ENCODE measurements around the gene TTC39C.
"Not testable (repeated sequence)": the region's sequence is repeated elsewhere in the genome, so short reads cannot be mapped to it uniquely, and the experiment has no call there.

The TTC39C gene

DNA sequence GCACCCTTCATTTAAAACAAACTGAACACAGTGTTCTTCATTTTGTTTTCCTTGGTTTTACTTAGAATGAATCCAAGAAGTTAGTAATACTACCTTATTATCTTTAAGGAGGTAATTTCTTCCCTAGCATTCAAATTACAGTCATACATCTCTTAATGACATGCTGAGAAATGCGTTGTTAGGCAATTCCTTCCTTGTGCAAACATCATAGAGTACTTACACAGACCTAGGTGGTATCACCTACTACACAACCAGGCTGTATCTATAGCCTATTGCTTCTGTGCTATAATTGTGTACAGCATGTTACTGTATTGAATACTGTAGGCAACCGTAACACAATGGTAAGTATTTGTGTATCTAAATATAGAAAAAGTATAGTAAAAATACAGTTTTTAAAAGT, 115.9 kb downstream of the TTC39C start:
- DNase-seq (ENCODE audit: low read depth): no peak

DNA sequence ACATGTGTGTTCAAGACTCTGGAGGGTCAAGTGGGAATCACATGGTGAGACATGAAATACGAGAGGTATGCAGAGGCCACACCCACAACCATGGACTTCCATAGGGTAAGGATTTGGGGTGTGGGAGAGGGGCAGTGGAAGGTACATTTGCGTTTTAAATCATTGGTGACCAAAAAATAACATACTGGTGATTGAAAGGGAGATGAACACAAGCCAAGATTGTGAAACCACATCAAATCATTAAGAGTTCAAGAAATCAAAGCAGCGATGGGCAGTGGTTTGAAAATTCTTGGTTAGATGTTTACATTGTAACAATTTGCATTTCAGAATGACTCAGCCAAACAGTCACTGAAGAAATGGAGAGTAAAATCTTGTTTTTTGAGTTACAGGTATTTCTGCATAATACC, 122.4 kb downstream of the TTC39C start:
- peak; percentile 49 for DNase-seq (ENCODE audit: low read depth)

DNA sequence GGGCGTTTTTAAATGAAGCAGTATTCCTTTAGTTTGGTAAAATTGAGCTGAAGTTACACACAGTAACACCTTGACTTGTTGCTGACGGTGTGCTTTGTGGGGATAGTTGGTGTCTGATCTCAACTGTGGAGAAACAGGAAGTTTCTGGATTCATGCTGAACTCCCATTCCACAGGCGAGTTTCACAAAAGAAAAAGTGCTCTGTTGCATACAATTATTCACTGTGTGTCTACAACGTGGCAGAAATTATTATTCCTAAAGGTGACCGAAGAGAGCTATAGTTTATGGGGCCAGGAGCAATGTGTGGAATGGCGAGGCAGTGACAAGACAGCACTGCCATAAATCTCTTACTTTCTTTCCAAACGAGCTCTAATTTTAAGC, 123.8 kb downstream of the TTC39C start:
- peak; percentile 3 for DNase-seq (ENCODE audit: low read depth)

DNA sequence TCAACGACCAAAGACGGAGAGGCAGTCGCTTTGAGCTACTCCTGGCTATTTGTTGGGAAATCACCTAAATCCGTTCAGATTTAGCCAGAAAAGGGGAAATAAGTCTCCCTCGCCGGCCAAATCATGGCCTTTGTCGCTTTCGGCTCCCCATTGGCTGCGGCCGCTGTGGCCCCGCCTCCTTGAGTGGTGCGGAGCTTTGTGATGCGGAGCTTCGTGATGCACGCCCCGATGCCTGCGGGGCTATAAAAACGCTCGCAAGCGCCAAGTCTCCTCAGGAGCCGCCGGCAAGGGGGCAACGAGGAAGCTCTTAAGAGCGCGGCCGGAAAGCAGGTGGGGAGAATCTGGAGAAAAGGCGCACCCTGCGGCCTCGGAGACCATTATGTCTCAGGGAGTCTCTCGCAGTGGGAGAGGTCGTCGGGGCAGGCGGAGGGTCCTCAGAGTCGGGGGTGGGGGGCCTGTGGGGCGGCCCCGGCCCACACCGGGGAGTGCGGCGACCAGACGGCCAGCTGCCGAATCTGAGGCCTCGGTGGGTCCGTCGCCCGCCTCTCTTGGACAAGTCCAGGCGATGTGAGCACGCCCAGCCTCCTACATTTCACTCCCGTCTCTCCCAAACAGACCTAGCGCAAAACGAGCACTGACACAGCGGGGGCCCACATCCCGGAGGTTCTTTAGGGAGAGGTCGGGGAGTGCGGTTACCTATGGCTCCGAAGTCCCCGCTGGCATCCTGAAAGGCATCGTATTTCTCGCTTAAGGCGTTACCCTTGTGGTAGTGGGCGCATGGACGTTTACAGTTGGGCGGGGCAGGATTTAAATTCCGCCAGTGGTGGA, 124.4 kb downstream of the TTC39C start, which contains the start of gene CABYR:
Gene CABYR (plus strand): TSS at position 274 of the 828 bp plus-strand sequence. CDS start 4,053 bp downstream, outside the sequence.
- peak; percentile 92 for DNase-seq (ENCODE audit: low read depth)

DNA sequence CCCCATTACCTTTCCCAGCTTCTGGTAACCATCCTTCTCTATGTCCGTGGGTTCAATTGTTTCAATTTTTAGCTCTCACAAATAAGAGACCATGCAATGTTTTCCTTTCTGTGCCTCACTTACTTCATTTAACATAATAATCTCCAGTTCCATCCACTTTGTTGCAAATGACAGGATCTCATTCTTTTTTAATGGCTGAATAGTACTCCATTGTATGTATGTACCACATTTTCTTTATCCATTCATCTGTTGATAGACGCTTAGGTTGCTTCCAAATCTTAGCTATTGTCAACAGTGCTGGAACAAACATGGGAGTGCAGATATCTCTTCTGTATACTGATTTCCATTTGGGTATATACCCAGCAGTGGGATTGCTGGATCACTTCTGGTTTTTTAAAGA, 126.1 kb downstream of the TTC39C start:
- DNase-seq (ENCODE audit: low read depth): no peak

DNA sequence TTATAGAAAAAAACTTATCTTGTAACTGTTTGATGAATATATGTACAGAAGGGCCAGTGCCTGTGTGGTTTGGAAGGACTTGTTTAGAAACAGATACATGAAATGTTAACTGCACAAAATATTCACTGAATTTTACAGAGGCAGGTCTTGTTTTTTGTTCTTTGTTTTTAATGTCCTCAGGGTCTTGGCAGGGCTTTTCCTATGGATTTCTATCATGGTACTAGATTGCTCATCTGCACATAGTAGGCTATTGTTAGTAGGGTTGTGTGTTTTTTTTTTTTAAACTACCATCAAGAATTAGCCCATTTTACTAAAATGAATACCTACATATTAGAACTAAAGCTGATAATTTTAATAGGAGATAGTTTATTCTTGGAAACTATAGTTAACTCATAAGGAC, 127.8 kb downstream of the TTC39C start:
- no peak for DNase-seq (ENCODE audit: low read depth)

DNA sequence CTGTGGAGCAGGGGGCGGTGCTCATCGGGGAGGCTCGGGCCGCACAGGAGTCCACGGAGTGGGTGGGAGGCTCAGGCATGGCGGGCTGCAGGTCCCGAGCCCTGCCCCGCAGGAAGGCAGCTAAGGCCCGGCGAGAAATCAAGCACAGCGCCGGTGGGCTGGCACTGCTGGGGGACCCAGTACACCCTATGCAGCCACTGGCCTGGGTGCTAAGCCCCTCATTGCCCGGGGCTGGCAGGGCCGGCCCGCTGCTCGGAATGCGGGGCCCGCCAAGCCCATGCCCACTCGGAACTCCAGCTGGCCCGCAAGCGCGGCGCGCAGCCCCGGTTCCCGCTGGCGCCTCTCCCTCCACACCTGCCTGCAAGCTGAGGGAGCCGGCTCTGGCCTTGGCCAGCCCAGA, 135.0 kb downstream of the TTC39C start:
- DNase-seq (ENCODE audit: low read depth): not testable (repeated sequence)

DNA sequence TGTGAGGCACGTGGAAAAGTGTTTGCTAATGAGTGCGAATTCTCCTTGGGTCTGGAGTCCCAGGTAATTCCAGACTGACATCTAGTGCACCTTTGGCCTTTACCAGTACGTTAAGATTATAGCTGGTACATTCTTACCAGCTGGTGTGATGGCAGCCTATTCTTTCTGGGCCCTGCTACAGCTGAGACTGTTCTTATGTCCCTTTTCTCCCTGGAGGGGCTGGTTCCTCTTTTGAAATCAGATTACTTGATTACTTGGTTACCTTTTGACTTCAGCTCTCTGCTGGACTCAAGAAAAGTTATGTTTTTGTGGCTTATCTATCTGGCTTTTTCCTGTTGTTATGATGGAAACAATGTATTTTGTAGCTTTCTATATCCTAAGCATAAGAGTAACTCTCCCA, 138.8 kb downstream of the TTC39C start:
- no peak for DNase-seq (ENCODE audit: low read depth)

DNA sequence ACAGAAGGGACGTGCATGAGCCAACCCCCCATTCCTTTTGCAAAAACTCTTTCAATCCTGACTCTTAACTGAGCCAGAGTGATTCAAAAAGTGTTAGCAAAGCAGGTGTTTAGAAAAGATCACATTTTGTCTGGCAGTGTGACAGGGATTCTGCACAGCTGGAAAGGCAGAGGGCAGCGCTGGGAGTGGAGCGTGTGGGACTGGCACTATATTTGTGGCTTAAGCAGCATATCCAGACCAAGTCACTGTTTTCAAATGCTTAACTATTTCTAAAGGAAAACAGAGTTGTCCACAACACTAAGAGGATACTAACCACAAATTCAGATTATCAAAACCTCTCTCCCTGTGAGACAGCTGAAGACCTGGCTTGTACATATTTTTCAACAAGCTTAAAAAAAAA, 143.3 kb downstream of the TTC39C start:
- no peak for DNase-seq (ENCODE audit: low read depth)

DNA sequence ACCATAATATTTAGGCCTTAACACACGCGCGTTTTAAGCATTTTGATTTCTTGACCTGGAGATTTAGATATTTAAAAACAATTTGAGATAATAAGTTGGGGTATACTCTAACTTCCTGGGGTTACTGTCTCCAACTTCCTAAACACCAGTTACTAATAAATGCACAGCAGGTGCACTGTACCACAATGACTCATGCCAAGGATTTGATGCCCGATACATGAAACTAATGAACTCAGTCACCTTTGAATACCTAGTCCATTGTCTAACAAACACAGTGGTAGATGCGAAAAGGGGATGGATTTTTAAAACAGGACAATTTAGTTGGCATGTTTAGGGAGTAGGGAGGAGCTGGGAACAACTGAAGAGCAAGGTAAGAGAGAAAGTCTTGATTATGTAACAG, 145.5 kb downstream of the TTC39C start:
- DNase-seq (ENCODE audit: low read depth): no peak

DNA sequence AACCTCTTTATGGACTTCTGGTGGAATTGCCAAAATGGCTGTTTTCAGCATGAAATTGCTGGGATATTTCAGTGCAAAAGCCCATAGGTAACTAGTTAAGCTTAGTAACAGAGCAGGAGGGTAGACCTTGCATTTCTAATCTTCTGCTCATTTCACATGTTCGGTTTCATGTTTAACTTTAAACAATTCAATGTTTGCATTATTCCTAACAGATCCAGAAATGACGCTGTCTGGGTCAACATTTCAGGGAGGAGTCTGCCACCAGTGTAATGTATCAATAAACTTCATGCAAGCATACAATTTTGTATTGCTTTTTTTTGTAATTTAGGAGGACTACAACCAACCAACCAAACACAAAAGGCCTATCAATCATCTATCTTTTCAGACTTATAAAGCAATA, 146.8 kb downstream of the TTC39C start:
- no peak for DNase-seq (ENCODE audit: low read depth)

DNA sequence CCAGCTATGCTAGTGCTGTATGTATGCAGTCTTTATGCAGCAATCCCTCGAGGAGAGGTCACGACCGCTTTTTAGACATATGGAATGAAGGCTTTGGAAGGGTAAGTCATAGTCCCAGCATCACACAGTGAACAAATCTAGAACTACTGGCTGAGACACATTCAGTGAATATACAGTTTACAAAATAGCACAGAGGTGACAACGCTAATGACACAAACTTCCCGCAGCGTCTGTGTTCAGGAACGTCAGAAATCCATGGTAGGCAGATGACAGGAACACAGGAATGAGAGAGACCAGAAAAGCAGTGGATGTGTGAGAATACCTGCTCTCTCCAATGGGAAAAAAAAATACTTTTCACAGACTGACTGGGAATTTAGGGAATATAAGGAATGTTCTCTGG, 153.9 kb downstream of the TTC39C start:
- no peak for DNase-seq (ENCODE audit: low read depth)

DNA sequence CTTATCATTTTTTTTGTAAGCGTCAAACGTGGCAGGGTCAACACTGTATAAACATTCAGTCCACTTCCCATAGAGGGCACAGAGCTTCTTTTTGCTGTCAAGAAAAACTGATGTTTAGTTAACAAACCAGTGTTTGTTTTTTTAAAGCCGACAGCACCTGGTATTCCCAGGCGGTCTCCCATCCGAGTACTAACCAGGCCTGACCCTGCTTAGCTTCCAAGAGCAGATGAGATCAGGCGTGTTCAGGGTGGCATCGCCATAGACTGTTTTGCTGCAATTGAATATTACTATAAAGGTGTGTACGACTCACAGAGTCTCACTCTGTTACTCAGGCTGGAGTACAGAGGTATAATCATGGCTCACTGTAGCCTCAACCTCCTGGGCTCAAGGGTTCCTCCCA, 155.8 kb downstream of the TTC39C start:
- no peak for DNase-seq (ENCODE audit: low read depth)

DNA sequence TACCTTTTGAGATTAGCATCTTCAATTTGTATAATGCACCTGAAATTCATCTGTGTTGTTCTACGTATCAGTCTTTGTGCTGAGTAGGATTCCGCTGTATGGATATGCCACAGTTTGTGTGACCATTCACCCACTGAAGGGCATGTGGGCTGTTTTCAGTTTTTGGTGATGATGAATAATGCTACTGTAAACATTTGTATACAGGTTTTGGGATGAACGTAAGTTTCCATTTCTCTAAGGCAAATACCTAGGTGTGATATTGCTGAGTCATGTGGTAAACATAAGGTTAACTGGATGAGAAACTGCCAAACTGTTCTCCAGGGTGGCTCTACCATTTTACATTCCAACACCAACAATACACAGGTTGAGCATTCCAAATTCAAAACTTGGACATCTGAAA, 159.4 kb downstream of the TTC39C start:
- no peak for DNase-seq (ENCODE audit: low read depth)

DNA sequence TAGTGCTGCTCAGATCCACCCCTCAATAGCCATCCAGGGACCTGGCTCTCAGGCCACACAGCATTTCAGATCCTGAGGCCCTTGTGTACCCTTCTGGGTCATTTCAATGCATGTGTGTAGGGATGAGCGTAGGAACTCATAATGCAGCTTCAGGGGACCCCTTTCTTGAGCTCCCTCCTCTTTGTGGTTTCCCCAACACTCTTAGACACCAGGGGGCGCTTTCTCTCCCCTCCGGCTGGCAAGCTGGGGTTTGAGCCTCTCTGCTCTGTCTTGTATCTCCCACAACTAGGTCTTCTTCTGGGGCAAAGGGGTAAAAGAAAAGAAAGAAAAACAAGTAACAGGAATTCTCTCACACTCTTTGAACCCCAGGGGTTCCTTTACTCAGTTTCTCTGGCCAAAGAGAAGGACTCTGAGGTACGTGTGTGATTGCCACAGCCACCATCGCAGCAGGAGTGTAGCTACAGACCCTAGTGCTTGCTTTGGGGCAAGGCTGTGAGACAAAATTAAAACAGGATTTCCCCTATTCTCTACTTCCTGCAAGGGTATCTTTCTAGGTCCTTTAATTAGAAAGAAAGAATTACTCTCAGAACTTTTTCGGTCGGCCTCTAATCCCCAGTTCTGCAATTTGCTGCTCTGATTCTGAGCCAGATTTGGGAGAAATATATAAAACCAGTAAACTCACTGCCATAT, 162.3 kb downstream of the TTC39C start:
- DNase-seq (ENCODE audit: low read depth): peak; percentile 71

DNA sequence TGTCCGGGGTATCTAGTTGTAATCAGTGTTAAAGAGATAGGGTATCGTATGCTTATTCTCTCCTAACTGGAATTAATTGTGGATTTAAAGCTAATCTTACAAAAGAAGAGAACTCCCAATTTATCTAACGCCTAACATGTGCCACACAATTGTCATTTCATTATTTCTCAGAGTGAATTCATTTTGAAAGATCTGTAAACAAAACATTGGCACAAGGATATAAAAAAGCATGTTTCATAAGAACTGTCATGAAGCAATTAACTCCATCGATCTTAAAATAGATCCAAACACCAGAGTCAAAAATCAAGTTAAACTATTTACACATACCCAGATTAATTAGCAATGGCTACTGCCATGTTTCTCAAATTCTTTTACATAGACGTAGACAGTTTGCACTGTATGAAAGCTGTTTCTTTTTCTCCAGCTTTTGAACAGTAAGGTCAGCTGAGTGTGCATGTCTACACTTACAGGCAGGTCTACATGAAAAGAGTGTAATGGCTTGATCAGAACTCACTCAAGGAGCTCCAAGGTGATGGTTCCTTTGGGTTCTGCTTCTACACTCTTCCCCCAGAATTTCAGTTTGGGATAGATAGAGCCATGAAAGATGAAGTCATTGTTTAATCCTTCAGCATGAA, 163.1 kb downstream of the TTC39C start:
- no peak for DNase-seq (ENCODE audit: low read depth)

DNA sequence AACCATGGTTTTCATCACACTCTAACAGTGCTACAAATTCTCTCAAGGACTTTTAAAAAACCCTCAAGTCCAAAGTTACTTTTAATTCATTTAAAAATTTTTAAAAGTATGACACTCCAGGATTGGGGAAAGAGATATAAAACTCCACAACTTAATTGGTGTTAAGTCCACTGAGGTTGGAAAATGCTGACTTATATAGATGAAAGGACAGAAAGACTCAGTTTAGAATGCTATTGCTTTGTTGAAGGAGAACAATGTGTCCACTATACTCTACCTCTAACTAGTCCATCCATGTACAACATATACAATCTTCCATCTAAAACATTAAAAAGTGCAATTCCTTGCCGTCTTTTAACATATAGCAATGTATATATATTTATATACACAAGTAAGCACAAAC, 165.5 kb downstream of the TTC39C start:
- DNase-seq (ENCODE audit: low read depth): no peak

DNA sequence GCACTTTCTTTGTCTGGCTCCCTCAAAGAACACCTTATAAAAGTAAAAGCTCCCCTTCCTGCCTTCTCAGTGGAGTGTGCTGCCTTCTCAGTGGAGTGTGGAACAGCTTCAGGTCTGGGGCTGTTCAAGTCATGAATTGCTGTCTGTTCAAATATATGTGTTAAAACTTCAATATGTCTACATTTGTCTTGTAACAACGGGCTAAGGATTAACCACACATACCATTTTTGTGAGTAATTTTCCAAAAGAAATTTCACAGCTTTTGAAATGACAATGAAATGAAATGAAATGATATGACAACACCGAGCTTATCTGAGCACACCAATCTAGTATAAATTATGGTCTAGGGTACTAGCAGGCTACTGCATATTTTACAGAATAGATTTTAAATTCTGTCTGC, 167.3 kb downstream of the TTC39C start:
- peak; percentile 14 for DNase-seq (ENCODE audit: low read depth)
